Measurements from ENCODE around the gene TSPAN9. TPM values are rescaled to one million over a fixed set of nuclear protein-coding genes. Genes with fewer than 3 reads are reported as not detected.

The TSPAN9 gene
- total RNA-seq, 1 donor from 2014 or later, result 54.4 TPM

DNA sequence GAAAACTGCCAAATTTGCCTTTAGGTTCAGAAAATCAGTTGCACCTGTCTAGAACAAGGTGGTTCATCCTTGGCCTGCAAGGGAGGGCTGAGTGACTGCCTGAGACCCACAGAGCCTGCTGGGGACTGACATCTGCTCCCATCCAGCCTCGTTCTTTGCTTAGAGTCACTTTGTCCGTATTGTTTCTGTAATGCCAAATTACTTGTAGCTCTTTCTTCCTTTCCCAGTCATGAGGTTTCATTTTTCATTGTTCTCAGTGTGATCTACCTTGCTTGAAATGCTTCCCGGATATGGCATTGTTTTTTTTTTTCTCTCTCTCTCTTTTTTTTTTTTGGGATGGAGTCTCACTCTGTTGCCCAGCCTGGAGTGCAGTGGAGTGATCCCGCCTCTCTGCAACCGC, 21.3 kb downstream of the TSPAN9 start:
- no peak for DNase-seq (ENCODE audit: low spot score)

DNA sequence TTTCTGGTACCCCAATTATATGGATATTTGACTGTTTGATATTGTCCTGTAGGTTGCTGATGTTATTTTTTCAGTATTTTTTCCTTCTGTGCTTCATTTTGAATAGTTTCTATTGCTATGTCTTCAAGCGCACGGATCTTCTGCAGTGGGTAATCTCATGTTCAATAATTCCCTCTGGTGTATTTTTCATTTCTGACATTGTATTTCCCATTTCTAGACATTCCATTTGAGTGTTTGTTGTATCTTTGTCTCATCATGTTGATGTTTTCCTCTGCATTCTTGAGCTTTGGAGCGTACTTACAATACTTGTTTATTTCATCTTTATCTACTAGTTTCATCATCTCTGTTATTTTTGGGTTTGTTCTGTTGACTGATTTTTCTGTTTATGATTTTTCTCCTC, 22.0 kb downstream of the TSPAN9 start:
- no peak for DNase-seq (ENCODE audit: low spot score)

DNA sequence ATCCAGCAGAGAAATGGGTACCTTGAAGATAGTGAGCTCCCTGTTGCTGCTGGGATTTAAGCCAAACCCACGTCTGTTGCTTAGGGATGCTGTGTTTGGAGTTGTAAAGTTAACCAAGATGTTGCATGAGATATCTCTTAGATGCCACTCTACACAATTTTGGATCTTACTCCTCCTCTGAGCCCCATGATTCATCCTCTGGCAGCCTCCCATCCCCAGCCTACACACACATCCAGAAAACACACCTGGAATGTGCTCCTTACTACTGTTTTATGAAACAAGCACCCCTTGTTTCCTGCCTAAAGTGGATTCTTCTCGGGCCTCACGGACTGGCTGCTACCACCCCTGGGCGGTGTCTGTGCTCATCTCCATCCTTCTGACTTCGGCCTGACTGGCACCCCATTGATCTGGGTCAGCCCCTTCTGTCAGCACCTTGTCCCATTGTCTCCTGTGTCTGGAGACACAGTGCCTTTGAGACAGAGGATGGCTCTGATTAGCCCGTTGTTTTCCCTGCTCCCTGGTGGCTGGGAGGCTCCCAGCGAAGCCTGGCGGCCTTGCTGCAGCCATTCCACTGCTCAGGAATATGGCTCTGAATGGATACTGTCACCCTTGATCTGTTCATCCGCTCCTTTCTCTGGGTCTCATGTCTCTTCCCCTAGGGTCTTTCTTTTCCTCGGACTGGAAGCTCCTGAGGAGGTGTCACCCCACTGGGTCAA, 24.3 kb downstream of the TSPAN9 start:
- no peak for DNase-seq (ENCODE audit: low spot score)

DNA sequence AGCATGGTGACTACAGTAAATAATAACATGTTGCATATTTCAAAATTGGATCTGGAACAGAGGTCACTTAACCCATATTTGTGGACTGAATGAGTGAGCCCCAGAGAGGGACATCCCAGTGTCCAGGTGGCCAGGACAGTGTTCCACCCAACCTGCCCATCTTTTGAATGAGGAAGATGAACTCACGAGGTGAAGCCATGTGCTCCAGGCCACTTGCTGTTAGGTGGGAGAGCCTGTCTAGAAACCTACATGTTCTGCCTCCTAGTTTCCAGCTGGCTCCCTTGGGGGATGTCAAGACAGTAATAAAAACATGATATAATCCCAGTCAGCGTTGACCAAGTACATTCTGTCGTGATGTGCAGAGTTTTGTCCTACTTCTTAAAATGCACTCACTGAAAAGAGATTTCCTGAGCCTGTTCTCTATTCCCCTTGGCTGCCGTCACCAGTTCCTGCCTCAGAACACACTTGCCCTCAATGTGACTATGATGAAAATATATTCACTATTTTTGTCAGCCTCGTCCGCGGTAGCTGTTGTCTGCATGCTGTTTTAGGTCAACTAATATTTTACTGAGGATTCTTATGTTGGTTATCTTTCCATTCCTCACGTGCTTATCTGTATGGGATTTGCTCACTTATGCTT, 25.7 kb downstream of the TSPAN9 start:
- no peak for DNase-seq (ENCODE audit: low spot score)

DNA sequence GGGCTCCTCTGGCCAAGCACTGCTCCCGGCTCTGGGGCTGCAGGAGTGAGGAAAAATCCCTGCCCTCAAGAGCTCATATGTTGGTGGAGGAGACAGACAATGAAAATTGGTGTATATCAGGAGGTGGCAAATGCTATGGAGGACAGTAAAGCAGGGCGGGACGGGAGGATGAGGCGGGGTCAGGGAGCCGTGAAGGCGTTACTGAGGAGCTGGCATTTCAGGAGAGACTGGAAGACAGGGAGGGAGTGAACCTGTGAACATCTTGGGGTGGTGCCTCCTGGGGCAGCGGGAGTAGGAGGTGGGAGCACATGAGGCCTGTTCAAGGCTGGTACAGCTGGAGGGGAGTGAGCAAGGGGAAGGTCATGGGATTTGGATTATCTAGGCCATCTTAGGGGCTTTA, 26.6 kb downstream of the TSPAN9 start:
- no peak for DNase-seq (ENCODE audit: low spot score)

DNA sequence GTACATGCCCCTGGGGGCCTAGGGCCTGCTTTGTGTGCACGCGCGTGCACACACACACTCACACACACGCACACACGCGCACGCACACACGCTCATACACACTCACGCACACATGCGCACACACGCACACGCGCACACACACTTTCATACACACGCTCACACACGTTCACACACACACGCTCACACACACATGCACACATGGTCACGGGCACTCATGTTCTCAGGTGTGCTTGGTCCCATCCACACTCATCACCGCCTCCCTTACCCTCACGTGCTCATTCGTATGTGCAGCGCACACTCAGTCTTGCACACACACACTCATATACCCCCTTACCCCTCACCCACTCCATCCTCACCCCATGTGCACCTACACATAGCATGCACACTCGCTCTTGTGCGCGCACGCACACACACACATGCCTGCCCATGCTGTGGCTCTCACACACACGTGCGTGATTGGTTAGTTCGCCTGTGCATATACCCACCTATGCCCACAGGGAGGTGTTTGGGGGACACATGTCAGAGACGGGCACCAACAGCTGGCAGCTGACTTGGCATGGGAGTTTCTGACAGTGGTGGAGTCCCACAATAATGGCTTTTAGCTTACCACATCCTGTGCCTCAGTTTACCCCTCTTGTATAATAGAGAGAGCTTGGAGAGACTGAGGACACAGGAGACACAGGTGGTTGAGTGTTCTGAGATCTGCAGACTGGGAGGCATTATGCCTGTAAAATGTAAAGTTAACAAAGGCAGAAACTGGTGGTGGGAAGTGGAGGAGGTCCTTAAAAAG, 28.7 kb downstream of the TSPAN9 start:
- DNase-seq (ENCODE audit: low spot score), result no peak

DNA sequence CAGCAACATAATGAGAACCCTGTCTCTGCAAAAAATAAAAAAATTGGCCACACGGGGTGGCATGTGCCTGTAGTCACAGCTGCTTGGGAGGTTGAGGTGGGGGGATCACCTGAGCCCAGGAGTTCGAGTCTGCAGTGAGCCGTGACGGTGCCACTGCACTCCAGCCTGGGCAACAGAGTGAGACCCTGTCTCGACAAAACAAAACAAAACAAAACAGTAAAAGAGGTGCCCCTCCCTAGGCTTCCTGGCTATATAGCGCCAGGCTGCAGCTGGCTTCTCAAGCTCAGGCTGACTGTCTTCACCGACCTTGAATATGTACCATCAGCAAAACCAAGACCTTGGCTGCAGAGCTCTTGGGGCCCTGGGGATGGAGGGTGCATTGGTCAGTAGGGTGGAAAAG, 29.4 kb downstream of the TSPAN9 start:
- DNase-seq (ENCODE audit: low spot score), result no peak

DNA sequence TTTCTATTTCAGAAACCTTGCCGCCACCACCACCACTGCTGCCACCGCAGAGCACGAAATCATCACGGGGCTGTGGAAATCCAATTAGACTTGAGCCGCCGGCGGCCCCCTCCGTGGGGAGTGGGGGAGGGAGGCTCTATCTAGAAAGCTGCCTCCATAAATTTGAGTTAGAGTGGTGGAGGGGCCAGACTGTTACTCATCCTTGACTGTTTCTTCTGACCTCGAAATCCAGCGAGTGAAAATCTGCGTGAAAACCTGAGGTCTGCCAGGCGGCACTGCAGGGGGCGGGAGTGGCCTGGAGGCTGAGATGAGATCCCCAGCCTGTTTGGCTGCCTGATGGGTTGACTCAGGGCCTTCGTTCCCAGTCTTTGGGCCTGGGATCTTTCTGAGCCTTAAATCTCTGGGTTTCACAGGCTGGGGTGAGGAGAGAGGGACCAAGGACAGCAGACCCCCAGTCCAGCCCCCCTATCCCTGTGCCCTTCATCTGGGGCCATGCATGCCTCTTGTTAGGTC, 29.9 kb downstream of the TSPAN9 start:
- peak; percentile 62 for DNase-seq (ENCODE audit: low spot score)

DNA sequence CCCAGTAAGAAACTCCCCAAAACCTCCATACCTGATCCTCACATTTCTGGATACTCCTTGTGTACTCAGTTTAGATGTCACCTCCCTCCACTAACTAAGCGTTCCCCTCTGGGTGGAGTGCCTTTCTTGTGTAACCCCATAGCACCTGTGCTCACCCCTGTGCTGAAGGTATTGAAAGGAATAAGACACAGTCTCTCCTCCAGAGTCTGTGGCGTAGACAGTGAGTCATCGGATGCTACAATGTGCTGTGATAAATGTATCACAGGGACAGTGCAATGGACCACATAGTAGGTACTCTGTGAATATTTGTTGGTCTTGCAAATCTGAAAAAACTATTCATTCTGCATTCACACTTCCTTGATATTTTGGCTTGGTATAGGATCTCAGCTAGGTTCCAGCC, 30.8 kb downstream of the TSPAN9 start:
- DNase-seq (ENCODE audit: low spot score), result no peak

DNA sequence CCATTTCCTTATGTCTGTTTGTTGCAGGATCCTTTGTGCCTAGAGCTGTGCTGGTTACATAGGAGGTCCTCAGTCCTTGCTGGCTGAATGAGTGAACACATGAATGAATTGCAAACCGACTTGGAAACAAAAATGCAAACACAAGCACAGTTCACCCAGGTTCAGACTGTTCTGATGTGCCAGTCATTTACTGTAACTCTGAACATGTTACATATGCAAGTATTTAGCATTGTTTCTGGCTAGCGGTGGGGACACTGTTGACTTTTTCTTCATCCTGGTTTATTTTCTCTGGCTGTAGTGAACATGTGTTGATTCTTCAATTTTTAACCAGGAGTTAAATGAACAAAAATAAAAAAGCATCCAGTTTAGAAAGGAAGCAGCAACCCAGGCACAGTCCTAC, 33.4 kb downstream of the TSPAN9 start:
- DNase-seq (ENCODE audit: low spot score), result no peak

DNA sequence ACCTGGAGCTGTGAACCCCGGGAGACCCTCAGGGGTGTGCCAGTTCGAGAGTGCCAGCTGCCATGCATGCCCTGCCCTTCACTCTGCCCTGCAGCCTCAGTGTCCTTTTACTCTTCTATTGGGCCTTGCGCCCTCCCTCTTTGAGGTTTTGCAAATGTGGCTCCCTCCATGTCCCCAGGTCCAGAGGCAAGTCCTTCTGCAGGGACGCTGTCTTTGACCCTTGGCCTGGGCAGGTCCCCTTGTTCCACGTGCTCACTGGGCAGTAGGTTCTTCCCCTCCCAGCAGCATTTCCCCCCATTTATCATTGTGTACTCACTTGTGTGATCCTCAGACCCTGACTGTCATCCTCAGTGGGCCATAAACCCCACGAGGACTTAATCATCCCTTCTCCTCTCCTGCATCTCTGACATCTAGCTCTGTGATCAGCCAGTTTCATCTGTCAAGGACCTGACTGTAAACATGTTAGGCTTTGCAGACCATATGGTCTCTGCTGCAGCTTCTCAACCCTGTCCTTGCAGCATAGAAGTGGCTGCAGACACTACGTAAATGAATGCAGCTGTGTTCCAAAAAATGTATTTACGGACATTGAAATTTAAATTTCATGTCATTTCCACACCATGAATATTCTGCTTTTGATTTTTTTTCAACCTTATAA, 36.6 kb downstream of the TSPAN9 start:
- DNase-seq (ENCODE audit: low spot score), result no peak

DNA sequence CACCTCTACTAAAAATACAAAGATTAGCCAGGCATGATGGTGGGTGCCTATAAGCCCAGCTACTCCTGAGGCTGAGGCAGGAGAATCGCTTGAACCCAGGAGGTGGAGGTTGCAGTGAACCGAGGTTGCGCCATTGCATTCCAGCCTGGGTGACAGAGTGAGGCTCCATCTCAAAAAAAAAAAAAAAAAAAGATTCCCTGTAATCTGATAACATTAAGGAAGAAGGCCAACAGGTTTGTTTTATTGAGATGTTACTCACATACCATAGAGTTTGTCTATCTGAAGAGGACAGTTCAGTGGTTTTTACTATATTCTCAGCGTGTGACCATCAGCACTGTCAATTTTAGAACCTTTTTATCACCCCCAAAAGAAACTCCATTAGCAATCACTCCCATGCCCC, 37.5 kb downstream of the TSPAN9 start:
- no peak for DNase-seq (ENCODE audit: low spot score)

DNA sequence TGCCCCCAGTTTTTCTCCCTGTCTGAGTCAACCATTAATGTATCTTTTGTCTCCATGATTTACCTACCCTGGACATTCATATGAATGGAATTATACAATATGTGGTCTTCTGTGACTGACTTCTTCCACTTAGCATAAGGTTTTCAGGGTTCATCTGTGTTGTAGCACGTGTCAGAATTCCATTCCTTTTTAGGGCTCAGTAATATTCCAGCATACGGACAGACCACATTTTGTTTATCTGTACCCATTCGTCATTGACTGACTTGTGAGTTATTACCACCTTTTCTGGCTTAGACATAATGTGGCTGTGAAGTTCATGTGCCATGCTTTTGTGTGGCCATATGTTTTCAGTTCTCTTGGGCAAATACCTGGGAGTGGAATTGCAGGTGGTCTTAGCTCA, 37.9 kb downstream of the TSPAN9 start:
- DNase-seq (ENCODE audit: low spot score), result no peak

DNA sequence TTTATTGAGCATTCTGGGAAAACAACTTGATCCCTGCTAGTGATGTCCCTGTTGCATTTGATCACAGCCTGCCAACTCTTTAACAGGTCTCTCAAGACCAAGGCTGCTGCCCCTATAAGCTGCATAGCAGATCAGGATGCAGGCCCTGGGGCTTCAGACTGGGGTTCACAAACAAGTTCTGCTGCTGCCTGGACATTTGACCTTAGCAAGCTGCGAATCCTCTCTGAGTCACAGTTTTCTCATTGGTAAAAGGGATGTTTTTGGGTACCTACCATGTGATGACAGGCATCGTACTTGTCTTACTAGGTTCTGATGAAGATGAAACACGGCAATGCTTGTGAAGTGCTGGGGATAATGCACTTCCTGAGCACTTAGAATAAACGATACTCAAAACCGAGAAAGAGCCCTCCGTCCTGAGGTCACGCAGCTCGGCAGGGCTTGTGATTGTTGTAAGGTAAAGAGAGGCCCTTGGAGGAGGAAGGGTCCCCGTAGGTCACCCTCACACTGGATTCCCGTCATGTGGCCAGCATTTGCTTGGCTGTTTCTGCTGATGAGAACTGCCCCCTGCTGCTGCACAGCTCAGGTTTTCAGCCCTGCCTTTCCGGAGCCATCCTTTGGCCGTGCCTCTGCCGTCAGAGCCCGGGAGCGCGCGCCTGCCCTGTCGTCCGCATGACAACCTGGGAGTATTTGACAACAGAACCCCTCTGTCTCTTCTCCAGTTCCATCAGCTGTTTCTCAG, 39.1 kb downstream of the TSPAN9 start:
- no peak for DNase-seq (ENCODE audit: low spot score)

DNA sequence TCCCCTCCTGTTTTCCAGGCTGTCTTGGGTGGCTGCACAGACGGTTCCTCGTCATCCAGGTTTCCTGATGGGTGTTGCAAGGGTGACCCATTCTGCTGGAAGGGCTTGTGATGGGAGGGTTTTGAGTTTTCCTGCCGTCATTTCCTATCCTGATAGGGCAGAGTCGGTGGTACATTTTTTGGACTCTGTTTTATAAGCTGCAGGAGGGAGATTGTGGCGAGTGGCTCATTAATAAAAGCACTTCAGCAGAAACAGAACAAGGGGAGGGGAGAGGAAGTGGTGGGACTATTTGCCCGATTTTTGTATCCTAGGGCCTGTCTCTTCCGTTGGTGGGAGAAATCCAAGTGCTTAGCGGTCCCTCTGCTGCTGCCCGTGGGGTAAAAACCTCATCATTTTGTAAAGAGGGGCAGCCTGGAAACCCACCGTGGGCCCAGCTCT, 40.0 kb downstream of the TSPAN9 start:
- no peak for DNase-seq (ENCODE audit: low spot score)

DNA sequence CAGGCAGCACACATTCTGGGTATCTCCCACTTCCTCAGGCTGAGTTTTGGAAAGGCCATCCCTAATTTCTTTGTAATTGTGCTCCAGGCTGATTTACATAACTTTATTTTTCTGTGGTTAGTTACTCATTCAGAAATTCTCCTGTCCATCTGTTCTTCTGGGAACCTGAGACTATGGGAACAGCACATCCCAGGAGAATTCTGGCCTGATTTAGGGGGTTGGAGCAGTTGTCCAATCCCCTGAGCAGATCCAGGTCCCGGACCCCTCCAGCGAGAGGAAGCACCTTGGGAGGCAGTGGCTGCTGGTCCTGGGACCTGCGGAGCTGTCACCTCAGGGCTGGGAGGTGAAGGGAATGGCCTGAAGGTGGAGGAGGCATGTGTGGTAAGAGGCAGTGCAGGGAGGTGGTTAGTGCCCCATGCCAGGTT, 40.4 kb downstream of the TSPAN9 start:
- no peak for DNase-seq (ENCODE audit: low spot score)

DNA sequence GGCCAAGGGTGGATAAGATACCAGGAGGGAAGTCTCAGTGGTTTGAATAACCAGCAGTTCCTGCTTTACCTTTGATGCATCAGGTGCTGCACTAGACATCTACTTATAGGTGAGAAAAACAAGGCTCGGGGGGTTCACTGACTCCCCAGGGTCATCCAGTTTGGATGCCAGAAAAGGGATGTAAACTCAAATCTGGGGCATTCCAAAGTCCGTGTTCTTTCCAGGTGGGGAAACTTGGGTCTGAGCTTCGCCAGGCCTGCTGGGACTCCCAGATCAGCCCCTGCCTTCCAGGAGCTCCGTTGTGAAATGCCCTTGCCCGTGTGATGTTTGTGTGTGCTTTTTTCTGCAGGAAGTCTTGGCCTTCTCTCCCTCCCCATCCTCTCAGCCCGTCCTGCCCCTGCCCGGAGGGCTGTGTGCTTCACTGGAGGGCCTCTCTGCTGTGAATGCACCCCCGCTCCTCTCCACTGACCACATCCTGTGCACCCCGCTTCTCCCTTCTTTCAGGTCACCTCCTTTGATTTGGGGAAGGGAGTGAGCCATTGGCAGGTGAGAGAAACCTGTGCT, 42.1 kb downstream of the TSPAN9 start:
- DNase-seq (ENCODE audit: low spot score), result no peak

DNA sequence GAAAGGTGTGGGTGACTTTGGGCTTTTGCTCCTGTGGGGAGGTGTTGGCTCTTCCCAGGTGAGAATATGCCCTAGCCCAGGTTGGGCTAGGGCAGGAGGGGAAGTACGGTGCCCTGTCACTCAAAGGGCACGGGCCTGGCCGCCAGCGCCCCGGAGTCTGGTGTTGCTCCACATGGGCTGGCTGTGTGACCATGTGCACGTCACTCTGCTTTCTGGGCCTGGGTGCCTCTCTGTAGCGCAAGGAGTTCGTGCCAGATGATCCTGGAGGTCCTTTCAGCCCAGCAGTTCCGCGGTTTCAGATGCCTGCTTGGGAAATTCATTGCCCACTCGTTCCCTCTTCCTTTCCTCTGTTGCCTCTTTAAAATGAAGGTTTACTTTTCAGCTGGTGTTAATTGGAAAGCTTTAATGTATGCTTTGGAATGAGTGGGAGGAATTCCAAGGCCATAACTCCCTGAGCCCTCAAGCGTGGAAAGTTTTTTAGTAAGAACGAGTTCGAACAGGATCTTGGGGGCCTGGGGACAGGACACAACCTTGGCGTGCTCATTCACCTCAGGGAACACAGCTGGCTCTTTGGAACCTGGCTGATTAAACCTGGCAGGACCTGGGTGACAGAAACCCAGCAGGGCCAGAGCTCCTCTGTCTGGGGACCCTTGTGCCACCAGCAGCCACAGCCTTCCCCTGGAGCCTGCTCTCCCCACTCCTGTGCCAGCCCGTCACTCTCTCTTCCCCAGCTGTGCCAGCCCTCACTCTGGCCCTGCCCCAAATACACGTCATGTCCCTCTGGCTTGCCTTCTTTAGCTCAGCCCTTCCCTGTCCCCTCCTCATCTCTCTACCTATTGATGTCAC, 42.8 kb downstream of the TSPAN9 start:
- peak; percentile 34 for DNase-seq (ENCODE audit: low spot score)

DNA sequence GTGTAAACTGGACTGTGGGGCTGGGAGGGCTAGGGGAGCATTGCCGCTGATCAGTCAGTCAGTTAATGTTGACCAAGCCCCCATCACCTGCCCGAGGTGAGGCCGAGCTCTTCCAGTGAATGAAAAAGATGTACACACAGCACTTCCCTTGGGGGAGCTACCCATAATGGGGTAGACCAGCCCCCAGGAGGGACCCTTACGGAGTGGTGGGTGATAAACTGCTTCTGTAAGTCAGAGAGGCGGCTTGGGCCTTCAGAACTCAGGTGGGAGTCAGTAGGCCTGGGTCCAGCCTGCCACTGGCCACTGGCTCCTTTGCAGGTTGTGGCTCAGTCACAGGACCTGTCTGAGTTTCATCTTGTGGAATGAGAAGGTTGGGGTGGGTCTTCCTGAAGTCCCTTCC, 43.5 kb downstream of the TSPAN9 start:
- no peak for DNase-seq (ENCODE audit: low spot score)
